ENCODE measurements around the gene PTCD2.

- no peak for TF ChIP-seq CREB5 (CRISPR knock-in tag; IDR thresholded peaks at IDR 0.05; ENCODE audit: low read depth)
- TF ChIP-seq ZFP3 (CRISPR knock-in tag; IDR thresholded peaks at IDR 0.05), result no peak
- TF ChIP-seq ZNF70 (CRISPR knock-in tag; IDR thresholded peaks at IDR 0.05), result no peak
Measured at GRCh38 chr5:72394688-72395087, 74.5 kb downstream of the PTCD2 start.
